ENCODE data around the gene RO60. TPM values are rescaled to one million over a fixed set of nuclear protein-coding genes. Genes with fewer than 3 reads are reported as not detected.

The RO60 gene
- total and polyA plus RNA-seq, 2 of the 13 experiments (the other 11 are each of a cell fraction or from before 2014, with no cell fraction given), result 20.3 to 53.7 TPM

GRCh38 chr1:193019442-193020026 lies 39.9 kb upstream of the RO60 start:
- Histone ChIP-seq H4K20me1 (ENCODE audit: insufficient read depth, low read length) (no peaks in the 10 kb centered on the region), H3K9ac (ENCODE audit: insufficient read depth, low read depth, low read length) (no peak overlapping the region), H3K27me3 (ENCODE audit: control insufficient read depth in 1 of 2, insufficient read depth in 2 of 2, low read length in 2 of 2) (no peaks in the 10 kb centered on the region), H3K4me2 (ENCODE audit: low read depth, low read length) (no peak overlapping the region), H3K4me1 (ENCODE audit: insufficient read depth, low read length) (0 out of 2 replicates have a peak, but pooled peaks cover 4% of the 10 kb centered on the region), H3K27ac (ENCODE audit: extremely low read length, insufficient read depth, low read length) (no peak overlapping the region), H3K79me2 (ENCODE audit: insufficient read depth, low read length) (no peaks in the 10 kb centered on the region), H3K36me3 (replicated peaks in 1 of 2; ENCODE audit: control insufficient read depth in 1 of 2, insufficient read depth in 2 of 2, low read length in 2 of 2) (peaks cover 2 to 14% of the 10 kb centered on the region in 2 experiments; a peak in 3 of 5 replicates), H3K9me3 (ENCODE audit: low read length) (no peaks in the 10 kb centered on the region), H2AFZ (ENCODE audit: low read length) (no peak overlapping the region), H3K4me3 (replicated peaks in 1 of 3; ENCODE audit: insufficient read depth in 1 of 3, low read depth in 2 of 3, low read length in 3 of 3) (no peak overlapping the region)
- peak; percentile 41 for DNase-seq (ENCODE audit: low spot score)
- ATAC-seq, result no peak
- CTCF ChIA-PET (ENCODE audit: low intra/inter-chr PET ratio, low total read pairs), result interaction anchor here (0.7 to 2.6 kb wide), 5 partner anchors 211 to 545 kb away, joined by 3 to 15 read pairs (median 9); partner anchors contain the start of gene RGS2
- TF ChIP-seq ERF (CRISPR knock-in tag; IDR thresholded peaks at IDR 0.05), result no peak
- TF ChIP-seq SMC3 (IDR thresholded peaks at IDR 0.05; ENCODE audit: low read length), result peak; percentile 70
- no peak for TF ChIP-seq ZNF503 (CRISPR knock-in tag; IDR thresholded peaks at IDR 0.05)
- no peak for TF ChIP-seq ZNF670 (CRISPR knock-in tag; IDR thresholded peaks at IDR 0.05; ENCODE audit: borderline replicate concordance)
- no peak for TF ChIP-seq ZNF564 (CRISPR knock-in tag; IDR thresholded peaks at IDR 0.05)
- TF ChIP-seq HMGXB3 (CRISPR knock-in tag; IDR thresholded peaks at IDR 0.05; ENCODE audit: borderline replicate concordance), result no peak
- peak; percentile 62 for TF ChIP-seq CTCF (CRISPR knock-in tag; IDR thresholded peaks at IDR 0.05)
- TF ChIP-seq ZNF17 (CRISPR knock-in tag; IDR thresholded peaks at IDR 0.05), result no peak
- no peak for TF ChIP-seq HNRNPLL (IDR thresholded peaks at IDR 0.05; ENCODE audit: low read depth, low read length, poor library complexity, severe bottlenecking)
- TF ChIP-seq RBM39 (IDR thresholded peaks at IDR 0.05; ENCODE audit: low read depth, low read length, poor library complexity, severe bottlenecking), result no peak
- TF ChIP-seq ZFP91 (CRISPR knock-in tag; IDR thresholded peaks at IDR 0.05; ENCODE audit: borderline replicate concordance), result no peak
- peak; percentile 71 for TF ChIP-seq STAG1 (CRISPR knock-in tag; IDR thresholded peaks at IDR 0.05)
- in situ Hi-C loops (cut with HindIII; ENCODE audit: extremely low pct_ligation_motif_present, low pct_unique_long_range_greater_than_20kb) (loop anchor here (5.0 kb wide), 2 partner anchors 212 to 542 kb away; partner anchors contain the start of gene RGS2), intact Hi-C loops (cut with micrococcal nuclease; ENCODE audit: unreplicated experiment) (loop anchor here (1.0 kb wide), 2 partner anchors 213 to 542 kb away; no protein-coding TSS in a partner anchor)
- BruUV-seq (replicated peaks), result no TSS peak
- POLR2A ChIA-PET, result interaction anchor here (1.0 kb wide), 1 partner anchor 545 kb away, joined by 4 read pairs; no protein-coding TSS in a partner anchor
- no peak for FAIRE-seq

Measured in HepG2 (cell line).